Measurements from ENCODE around the gene HIC2.
"Not testable (repeated sequence)": the region's sequence is repeated elsewhere in the genome, so short reads cannot be mapped to it uniquely, and the experiment has no call there.

DNA sequence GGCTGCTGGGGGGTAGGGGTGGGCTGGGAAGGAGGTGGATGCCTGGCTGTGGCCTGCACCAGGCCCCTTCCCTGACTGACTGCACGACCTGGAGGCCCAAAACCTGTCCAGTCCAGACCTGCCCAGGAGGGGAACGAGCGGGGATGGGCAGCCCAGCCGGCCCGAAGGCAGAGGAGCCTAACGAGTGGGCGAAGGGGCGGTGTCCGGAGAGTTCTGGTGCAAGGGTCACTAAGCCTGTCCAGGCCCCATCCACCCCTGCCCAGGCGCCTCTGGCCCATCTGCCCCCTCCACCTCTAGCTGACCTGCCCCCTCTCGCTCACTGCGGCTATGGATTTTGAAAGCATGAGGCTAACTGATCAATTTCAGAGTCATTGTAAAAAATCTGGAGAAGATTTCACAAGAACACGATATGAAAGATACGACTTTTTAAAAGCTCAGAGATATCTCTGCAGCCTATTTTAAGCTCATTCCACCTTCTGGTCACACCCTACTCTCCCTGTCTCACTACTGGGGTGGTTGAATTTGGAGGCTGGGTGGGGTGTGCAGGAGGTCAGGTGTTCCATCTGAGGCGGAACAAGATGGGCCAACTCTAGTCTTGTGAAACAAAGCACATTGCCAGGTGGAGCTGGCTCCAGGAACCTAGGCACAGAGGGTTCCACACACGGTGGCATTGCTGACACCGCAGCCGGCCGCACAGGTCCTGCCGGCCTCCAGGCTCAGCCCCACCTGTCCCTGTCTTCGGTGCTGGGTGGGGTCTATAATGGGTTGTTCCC is 15.8 kb upstream of the HIC2 start:
- not testable (repeated sequence) for TF ChIP-seq EZH2phosphoT487 (IDR thresholded peaks at IDR 0.05; ENCODE audit: borderline replicate concordance, low read depth, low read length)
- TF ChIP-seq, protein P1, sequence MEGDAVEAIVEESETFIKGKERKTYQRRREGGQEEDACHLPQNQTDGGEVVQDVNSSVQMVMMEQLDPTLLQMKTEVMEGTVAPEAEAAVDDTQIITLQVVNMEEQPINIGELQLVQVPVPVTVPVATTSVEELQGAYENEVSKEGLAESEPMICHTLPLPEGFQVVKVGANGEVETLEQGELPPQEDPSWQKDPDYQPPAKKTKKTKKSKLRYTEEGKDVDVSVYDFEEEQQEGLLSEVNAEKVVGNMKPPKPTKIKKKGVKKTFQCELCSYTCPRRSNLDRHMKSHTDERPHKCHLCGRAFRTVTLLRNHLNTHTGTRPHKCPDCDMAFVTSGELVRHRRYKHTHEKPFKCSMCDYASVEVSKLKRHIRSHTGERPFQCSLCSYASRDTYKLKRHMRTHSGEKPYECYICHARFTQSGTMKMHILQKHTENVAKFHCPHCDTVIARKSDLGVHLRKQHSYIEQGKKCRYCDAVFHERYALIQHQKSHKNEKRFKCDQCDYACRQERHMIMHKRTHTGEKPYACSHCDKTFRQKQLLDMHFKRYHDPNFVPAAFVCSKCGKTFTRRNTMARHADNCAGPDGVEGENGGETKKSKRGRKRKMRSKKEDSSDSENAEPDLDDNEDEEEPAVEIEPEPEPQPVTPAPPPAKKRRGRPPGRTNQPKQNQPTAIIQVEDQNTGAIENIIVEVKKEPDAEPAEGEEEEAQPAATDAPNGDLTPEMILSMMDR (conservative IDR thresholded peaks at IDR 0.05; ENCODE audit: low read length), result not testable (repeated sequence)

Data from OCI-LY7 (cell line).